Measurements from ENCODE around the gene CEL. TPM values are rescaled to one million over a fixed set of nuclear protein-coding genes. Genes with fewer than 3 reads are reported as not detected.
A peak's percentile ranks its signal among the peaks of the same experiment; 100 is the strongest.
"Not testable (repeated sequence)": the region's sequence is repeated elsewhere in the genome, so short reads cannot be mapped to it uniquely, and the experiment has no call there.

Gene CEL
- total RNA-seq, 1 donor from 2014 or later, result 0.75 TPM

- Histone ChIP-seq H3K27me3 (no peaks in the 10 kb centered on the region), H3K4me1 (peaks cover 8% of the 10 kb centered on the region), H3K27ac (no peak overlapping the region), H3K36me3 (no peaks in the 10 kb centered on the region), H3K4me3 (no peak overlapping the region), H3K9me3 (no peaks in the 10 kb centered on the region)
- TF ChIP-seq CTCF (IDR thresholded peaks at IDR 0.05), result no peak
- ATAC-seq, result peak; percentile 38
- intact Hi-C loops (cut with DNase I), result no loop called here
- no peak for DNase-seq
Measured at GRCh38 chr9:133035669-133036068, 26.1 kb upstream of the CEL start.

- no peak for TF ChIP-seq CTCF (IDR thresholded peaks at IDR 0.05)
- no peak for ATAC-seq
- no peak overlapping the region for H3K4me3 ChIP-seq
- H3K27ac ChIP-seq, result no peak overlapping the region
- H3K27me3 ChIP-seq, result no peaks in the 10 kb centered on the region
- H3K9me3 ChIP-seq, result no peaks in the 10 kb centered on the region
- H3K4me1 ChIP-seq, result no peaks in the 10 kb centered on the region
- no peak for DNase-seq
- peaks cover 12% of the 10 kb centered on the region for H3K36me3 ChIP-seq
- intact Hi-C loops (cut with DNase I), result no loop called here
Measured at GRCh38 chr9:133037775-133038515, 23.8 kb upstream of the CEL start.

GRCh38 chr9:133040892-133041479, 20.8 kb upstream of the CEL start:
- H3K27me3 ChIP-seq; DNase-seq; H3K4me3 ChIP-seq; H3K4me1 ChIP-seq; H3K9me3 ChIP-seq; intact Hi-C loops (cut with DNase I); H3K27ac ChIP-seq; ATAC-seq: not testable (repeated sequence)
- TF ChIP-seq CTCF (IDR thresholded peaks at IDR 0.05), result peak; percentile 55
- peaks cover 43% of the 10 kb centered on the region for H3K36me3 ChIP-seq

GRCh38 chr9:133041958-133042357, 19.8 kb upstream of the CEL start:
- H3K9me3 ChIP-seq, result no peaks in the 10 kb centered on the region
- H3K36me3 ChIP-seq, result peaks cover 53% of the 10 kb centered on the region
- DNase-seq (no peak), ATAC-seq (no peak)
- no peak overlapping the region for H3K4me3 ChIP-seq
- H3K27ac ChIP-seq, result no peak overlapping the region
- H3K27me3 ChIP-seq, result no peaks in the 10 kb centered on the region
- no peaks in the 10 kb centered on the region for H3K4me1 ChIP-seq
- TF ChIP-seq CTCF (IDR thresholded peaks at IDR 0.05), result no peak
- intact Hi-C loops (cut with DNase I), result no loop called here

- Histone ChIP-seq H3K27ac (no peak overlapping the region), H3K36me3 (peaks cover 60% of the 10 kb centered on the region), H3K4me3 (no peak overlapping the region), H3K27me3 (no peaks in the 10 kb centered on the region), H3K9me3 (no peaks in the 10 kb centered on the region), H3K4me1 (no peaks in the 10 kb centered on the region)
- no peak for TF ChIP-seq CTCF (IDR thresholded peaks at IDR 0.05)
- no peak for ATAC-seq
- no peak for DNase-seq
- intact Hi-C loops (cut with DNase I), result no loop called here
Measured at GRCh38 chr9:133042676-133043075, 19.1 kb upstream of the CEL start.

All from upper lobe of right lung (tissue), 1 donor.